H9 (cell line): ENCODE data around the gene HOXD8. TPM values are rescaled to one million over a fixed set of nuclear protein-coding genes. Genes with fewer than 3 reads are reported as not detected.

Experiments used
- DNase-seq: peaks from one replicate; pipeline ENCODE4 v3.0.0-alpha.2; 2017
- H2AFZ ChIP-seq: one replicate; pipeline ENCODE4 v1.6.1; 2013; ENCODE audit warnings: mild to moderate bottlenecking, low read length, control low read depth, moderate library complexity
- H2AK5ac ChIP-seq: 2 replicates; pipeline ENCODE4 v1.6.1; 2013; ENCODE audit warnings: low read length, control low read depth, mixed read lengths; ENCODE audit not compliant: insufficient read length
- H2BK120ac ChIP-seq: one replicate; pipeline ENCODE4 v1.6.1; 2013; ENCODE audit warnings: low read depth, mild to moderate bottlenecking, low read length, control low read depth, inconsistent platforms; ENCODE audit not compliant: poor library complexity, severe bottlenecking
- H2BK12ac ChIP-seq: 2 replicates; pipeline ENCODE4 v1.6.1; 2013; ENCODE audit warnings: low read length, control low read depth, mixed read lengths, low read depth; ENCODE audit not compliant: insufficient read length
- H2BK15ac ChIP-seq: 2 replicates; pipeline ENCODE4 v1.6.1; 2013; ENCODE audit warnings: low read depth, low read length, control low read depth
- H2BK20ac ChIP-seq: one replicate; pipeline ENCODE4 v1.6.1; 2013; ENCODE audit warnings: low read depth, mild to moderate bottlenecking, low read length, control low read depth, inconsistent platforms; ENCODE audit not compliant: poor library complexity, severe bottlenecking
- H2BK5ac ChIP-seq: 2 replicates; pipeline ENCODE4 v1.6.1; 2013; ENCODE audit warnings: low read length, control low read depth, mixed read lengths; ENCODE audit not compliant: insufficient read length
- H3K14ac ChIP-seq: 2 replicates; pipeline ENCODE4 v1.6.1; 2013; ENCODE audit warnings: low read length, control low read depth; ENCODE audit not compliant: insufficient read depth
- H3K18ac ChIP-seq: 2 replicates; pipeline ENCODE4 v1.6.1; 2013; ENCODE audit warnings: low read depth, mild to moderate bottlenecking, mixed read lengths, low read length, control low read depth; ENCODE audit not compliant: insufficient read length
- H3K23ac ChIP-seq: 2 replicates; pipeline ENCODE4 v1.6.1; 2013; ENCODE audit warnings: low read length, control low read depth, mixed read lengths, low read depth; ENCODE audit not compliant: insufficient read length
- H3K23me2 ChIP-seq: 2 replicates; pipeline ENCODE4 v1.6.1; 2013; ENCODE audit warnings: low read depth, mild to moderate bottlenecking, mixed read lengths, low read length, control low read depth; ENCODE audit not compliant: insufficient read length, poor library complexity, severe bottlenecking
- H3K27ac ChIP-seq: 2 replicates; pipeline ENCODE4 v1.5.1; 2013; ENCODE audit warnings: low read length, control low read depth, mixed read lengths, low read depth; ENCODE audit not compliant: insufficient read length
- H3K27me3 ChIP-seq: 2 replicates; pipeline ENCODE4 v1.6.1; 2013; ENCODE audit warnings: low read length, control low read depth, inconsistent platforms; ENCODE audit not compliant: insufficient read depth
- H3K4ac ChIP-seq: 2 replicates; pipeline ENCODE4 v1.6.1; 2013; ENCODE audit warnings: low read depth, mild to moderate bottlenecking, control low read depth, inconsistent platforms, low read length, moderate library complexity
- H3K4me1 ChIP-seq: 2 replicates; pipeline ENCODE4 v1.6.1; 2013; ENCODE audit warnings: low read length, control low read depth, inconsistent platforms; ENCODE audit not compliant: insufficient read depth
- H3K4me2 ChIP-seq: 2 replicates; pipeline ENCODE4 v1.6.1; 2013; ENCODE audit warnings: low read length, control low read depth, mixed read lengths; ENCODE audit not compliant: insufficient read length, insufficient read depth
- H3K56ac ChIP-seq: 2 replicates; pipeline ENCODE4 v1.6.1; 2013; ENCODE audit warnings: low read depth, mild to moderate bottlenecking, mixed read lengths, low read length, control low read depth; ENCODE audit not compliant: insufficient read length
- H3K79me1 ChIP-seq: 2 replicates; pipeline ENCODE4 v1.6.1; 2013; ENCODE audit warnings: low read depth, mild to moderate bottlenecking, moderate library complexity, low read length, control low read depth, inconsistent platforms; ENCODE audit not compliant: insufficient read depth, poor library complexity, severe bottlenecking
- H3K79me2 ChIP-seq: 2 replicates; pipeline ENCODE4 v1.6.1; 2013; ENCODE audit warnings: low read length, control low read depth, inconsistent platforms; ENCODE audit not compliant: insufficient read depth
- H3K9ac ChIP-seq: 2 replicates; pipeline ENCODE4 v1.6.1; 2013; ENCODE audit warnings: low read length, control low read depth, mixed read lengths; ENCODE audit not compliant: insufficient read length; ENCODE audit errors: extremely low read depth
- H3K9me3 ChIP-seq: one replicate; pipeline ENCODE4 v1.6.1; 2013; ENCODE audit warnings: low read depth, low read length, inconsistent platforms; ENCODE audit not compliant: control insufficient read depth
- H3T11ph ChIP-seq: one replicate; pipeline ENCODE4 v1.6.1; 2013; ENCODE audit warnings: mild to moderate bottlenecking, low read length, control low read depth, inconsistent platforms
- H4K20me1 ChIP-seq: one replicate; pipeline ENCODE4 v1.6.1; 2013; ENCODE audit not compliant: control insufficient read depth, insufficient read length, insufficient read depth
- H4K5ac ChIP-seq: 2 replicates; pipeline ENCODE4 v1.6.1; 2013; ENCODE audit warnings: low read depth, mild to moderate bottlenecking, mixed read lengths, low read length, control low read depth; ENCODE audit not compliant: insufficient read length
- H4K8ac ChIP-seq: replicated peaks from 2 replicates; pipeline ENCODE4 v1.6.1; 2013; ENCODE audit warnings: low read length, control low read depth, mixed read lengths, low read depth; ENCODE audit not compliant: insufficient read length
- H4K91ac ChIP-seq: 2 replicates; pipeline ENCODE4 v1.6.1; 2013; ENCODE audit warnings: low read depth, mild to moderate bottlenecking, moderate library complexity, mixed read lengths, low read length, control low read depth; ENCODE audit not compliant: insufficient read length
- H3K27ac Mint-ChIP-seq, 3 experiments: 2 replicates in 2 of 3; 3 replicates in 1 of 3; pipeline ENCODE4 v1.8.0; 2020 to 2021; ENCODE audit warnings: mixed read lengths in 3 of 3, mild to moderate bottlenecking in 1 of 3, moderate library complexity in 1 of 3
- H3K27me3 Mint-ChIP-seq: 2 replicates; pipeline ENCODE4 v1.8.0; 2021; ENCODE audit warnings: low read depth, mild to moderate bottlenecking, moderate library complexity, mixed read lengths
- H3K36me3 Mint-ChIP-seq, 3 experiments: 2 replicates in 2 of 3; 3 replicates in 1 of 3; pipeline ENCODE4 v1.8.0; 2020 to 2021; ENCODE audit warnings: low read depth in 3 of 3, mixed read lengths in 3 of 3; ENCODE audit not compliant: insufficient read depth in 1 of 3
- H3K4me1 Mint-ChIP-seq, 2 experiments: 2 replicates each; pipeline ENCODE4 v1.8.0; 2020; ENCODE audit warnings: mixed read lengths in 2 of 2
- H3K4me3 Mint-ChIP-seq, 2 experiments: 2 replicates in 1 of 2; 3 replicates in 1 of 2; pipeline ENCODE4 v1.8.0; 2020 to 2021; ENCODE audit warnings: mild to moderate bottlenecking in 2 of 2, mixed read lengths in 2 of 2, moderate library complexity in 1 of 2
- H3K9me3 Mint-ChIP-seq, 2 experiments: 2 replicates in 1 of 2; 3 replicates in 1 of 2; pipeline ENCODE4 v1.8.0; 2020; ENCODE audit warnings: mild to moderate bottlenecking in 2 of 2, mixed read lengths in 2 of 2, moderate library complexity in 1 of 2
- CTCF ChIP-seq: fragments of 200-600 bp; sonication (generic); conservative IDR thresholded peaks from 3 replicates; pipeline ENCODE4 v1.8.0; 2021; ENCODE audit warnings: antibody characterized with exemption, mild to moderate bottlenecking
- WGBS: extraction: QIAGEN DNeasy Blood & Tissue Kit; methylation state at CpG from one replicate; pipeline ENCODE4 v1.1.7; 2013; ENCODE audit warnings: missing lambda C conversion rate, low lambda C conversion rate, mixed read lengths; ENCODE audit not compliant: insufficient read length; ENCODE audit errors: extremely low coverage; 5-methylcytosine and 5-hydroxymethylcytosine counted together
- total RNA-seq: library from RNA; stranded (reverse); gene quantifications from 2 replicates; pipeline ENCODE4 v1.2.1, GENCODE V29; 2021

The HOXD8 gene
- total RNA-seq, 1 experiment from 2014 or later, result not detected

- Histone ChIP-seq H4K5ac (no peak overlapping the region), H3K4me2 (no peak overlapping the region), H3K9ac (no peak overlapping the region), H3K4ac (no peak overlapping the region), H3T11ph (no peak overlapping the region), H2AFZ (no peak overlapping the region), H2BK15ac (no peak overlapping the region), H3K56ac (no peak overlapping the region), H3K23me2 (no peaks in the 10 kb centered on the region), H3K79me1 (no peaks in the 10 kb centered on the region), H3K79me2 (no peaks in the 10 kb centered on the region), H2BK120ac (no peak overlapping the region), H2BK5ac (no peak overlapping the region), H4K91ac (no peak overlapping the region), H3K4me1 (no peaks in the 10 kb centered on the region; the same call in 1 of the 2 replicates), H2AK5ac (no peak overlapping the region), H2BK12ac (no peak overlapping the region), H3K9me3 (no peaks in the 10 kb centered on the region), H3K27me3 (peaks cover 89% of the 10 kb centered on the region), H3K23ac (no peak overlapping the region), H4K20me1 (no peaks in the 10 kb centered on the region), H3K18ac (no peak overlapping the region), H3K14ac (no peak overlapping the region), H2BK20ac (no peak overlapping the region), H4K8ac (no peak overlapping the region), H3K27ac (no peak overlapping the region)
- peaks cover 12 to 14% of the 10 kb centered on the region in 2 experiments for H3K4me1 Mint-ChIP-seq
- TF ChIP-seq CTCF, result no peak
- peak overlapping the region in 1 of 2 experiments; percentile 70; a peak in 4 of 5 replicates for H3K4me3 Mint-ChIP-seq
- peaks cover 4 to 13% of the 10 kb centered on the region in 2 experiments; a peak in 4 of 5 replicates for H3K9me3 Mint-ChIP-seq
- H3K27ac Mint-ChIP-seq, result no peak overlapping the region
- no peaks in the 10 kb centered on the region; a peak in 1 of 7 replicates for H3K36me3 Mint-ChIP-seq
- DNase-seq, result peak; percentile 58
- H3K27me3 Mint-ChIP-seq, result peaks cover 98% of the 10 kb centered on the region
- WGBS, result no CpG with 5 or more reads among the region's 100 CpGs
These were observed 847 bp downstream of the HOXD8 start for GRCh38 chr2:176130147-176130956.
